Tongue (tissue), 2 donors: ENCODE results near the gene DHRS7B. TPM values are rescaled to one million over a fixed set of nuclear protein-coding genes. Genes with fewer than 3 reads are reported as not detected.
A peak's percentile ranks its signal among the peaks of the same experiment; 100 is the strongest.
"Not testable (repeated sequence)": the region's sequence is repeated elsewhere in the genome, so short reads cannot be mapped to it uniquely, and the experiment has no call there.

Experiments used
- DNase-seq: peaks from one replicate; pipeline ENCODE4 v3.0.0-alpha.2; 2015
- total RNA-seq: library from RNA; depleted of rRNA; stranded (reverse); fragments of >200 nt; gene quantifications from one replicate; pipeline ENCODE4 v1.2.3, GENCODE V29; 2014

The DHRS7B gene
- total RNA-seq, 1 donor from 2014 or later: 28.0 TPM

DNA sequence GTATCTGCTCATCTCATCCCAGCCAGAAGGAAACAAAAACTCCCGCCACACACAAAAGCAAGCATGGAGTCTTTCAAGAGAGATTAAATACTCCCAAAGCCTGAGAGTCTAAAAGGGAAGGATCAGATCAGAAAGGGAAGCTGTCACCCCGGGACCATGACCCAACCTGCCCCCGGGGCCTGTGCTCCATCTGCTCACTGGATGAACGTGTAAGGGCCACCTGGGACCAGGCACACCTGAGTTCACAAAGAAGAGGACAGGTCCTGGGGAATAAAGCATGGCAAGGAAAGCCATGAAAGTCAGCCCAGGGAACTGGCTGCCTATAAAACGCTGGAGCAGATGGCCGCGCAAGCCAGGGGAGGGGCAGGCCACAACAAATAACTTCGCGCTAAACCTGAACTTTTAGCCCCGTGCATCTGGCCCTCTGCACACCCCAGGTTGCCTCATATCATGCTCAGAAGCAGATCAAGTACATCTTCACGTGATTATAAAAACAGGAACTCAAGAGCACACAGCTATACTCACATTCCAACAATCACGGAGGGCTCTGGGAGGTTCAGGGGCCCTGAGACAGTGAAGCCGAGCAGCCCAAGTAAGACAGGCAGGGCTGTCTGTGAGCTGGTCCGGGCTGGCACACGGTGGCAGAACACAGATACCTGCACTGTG, 83.8 kb downstream of the DHRS7B start:
- DNase-seq: no peak

DNA sequence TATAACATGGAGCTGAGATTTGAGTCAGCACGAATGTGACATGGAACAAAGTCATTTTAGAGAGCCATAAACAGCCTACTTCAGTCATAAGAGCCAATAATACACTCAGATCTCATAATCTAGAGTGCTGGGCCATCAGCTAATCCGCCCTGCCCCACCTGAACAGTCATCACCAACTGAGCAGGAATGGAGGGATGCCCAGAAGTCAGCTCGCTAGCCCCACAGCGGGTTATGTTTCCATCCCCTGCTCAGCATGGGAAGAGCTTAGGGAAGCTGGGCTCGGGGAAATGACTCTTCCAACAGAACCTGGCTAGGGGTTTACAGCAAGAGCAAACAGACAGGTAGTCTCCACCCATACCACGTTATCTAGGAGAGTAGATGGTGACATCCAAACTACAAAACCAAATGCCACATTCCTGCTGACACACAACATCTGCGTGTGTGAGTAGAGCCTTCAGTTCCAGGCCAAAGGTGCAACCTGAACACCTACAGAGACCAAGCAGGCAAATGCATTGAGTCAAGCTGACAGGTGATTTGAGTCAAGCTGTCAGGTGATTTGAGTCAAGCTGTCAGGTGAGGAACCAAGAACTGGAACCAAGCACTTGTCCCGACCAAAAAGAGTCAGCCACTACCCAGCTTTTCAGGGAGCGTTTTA, 85.2 kb downstream of the DHRS7B start:
- no peak for DNase-seq

DNA sequence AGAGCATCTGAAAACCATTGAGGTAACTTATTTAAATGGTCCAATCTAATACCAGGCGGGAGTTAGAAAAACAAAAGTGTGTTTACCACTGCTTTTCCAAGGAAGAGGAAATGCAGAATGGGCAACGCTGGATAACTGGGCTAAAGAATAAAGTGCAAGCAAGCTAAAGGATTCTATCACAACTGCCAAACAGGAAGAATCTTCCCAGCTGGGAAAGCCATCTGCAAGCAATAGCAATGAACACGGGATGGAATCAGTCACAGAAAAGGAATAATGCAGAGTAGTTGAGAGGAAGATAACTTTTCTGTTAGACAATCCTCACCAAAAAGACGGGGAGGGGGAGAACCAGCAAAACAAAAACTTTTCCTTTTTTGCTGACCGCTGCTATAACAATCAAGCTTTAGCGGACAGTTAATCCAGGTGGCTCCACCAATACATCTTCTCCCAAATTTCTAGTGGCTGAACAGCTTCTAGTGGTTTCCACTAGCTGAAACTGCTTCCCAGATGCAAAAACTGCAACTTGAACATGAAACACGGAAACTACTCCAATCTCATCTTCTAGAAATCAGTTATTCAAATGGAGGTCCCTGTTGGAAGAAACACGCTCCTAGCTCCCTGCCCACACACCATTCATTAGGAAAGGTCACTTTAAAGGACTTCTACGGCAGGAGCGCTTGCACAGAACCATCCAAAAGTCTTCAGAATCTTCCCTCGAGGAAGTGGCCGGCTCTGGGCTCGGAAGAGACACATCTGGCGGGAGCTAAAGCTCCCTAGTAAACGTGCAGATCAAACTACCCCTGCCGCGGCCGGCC, 86.3 kb downstream of the DHRS7B start:
- no peak for DNase-seq

DNA sequence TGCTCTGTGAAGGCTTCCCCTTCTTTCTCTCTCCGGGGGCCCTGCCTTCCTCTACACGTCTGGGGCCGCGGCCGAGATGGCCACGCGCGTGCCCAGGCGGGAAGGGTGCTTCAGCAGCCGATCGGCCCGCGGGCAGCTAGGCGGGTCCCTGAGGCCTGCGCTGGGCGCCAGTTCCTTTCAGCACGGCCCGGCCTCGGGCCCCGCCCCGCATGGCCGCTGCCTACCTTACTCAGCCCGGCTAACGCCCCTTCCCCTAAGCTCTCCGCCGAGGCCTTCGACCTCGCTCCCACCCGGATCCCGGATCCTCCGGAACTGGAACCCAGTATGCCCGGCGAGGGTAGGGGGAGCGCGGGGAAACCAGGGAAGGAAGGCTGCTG, 86.9 kb downstream of the DHRS7B start:
- DNase-seq: no peak

DNA sequence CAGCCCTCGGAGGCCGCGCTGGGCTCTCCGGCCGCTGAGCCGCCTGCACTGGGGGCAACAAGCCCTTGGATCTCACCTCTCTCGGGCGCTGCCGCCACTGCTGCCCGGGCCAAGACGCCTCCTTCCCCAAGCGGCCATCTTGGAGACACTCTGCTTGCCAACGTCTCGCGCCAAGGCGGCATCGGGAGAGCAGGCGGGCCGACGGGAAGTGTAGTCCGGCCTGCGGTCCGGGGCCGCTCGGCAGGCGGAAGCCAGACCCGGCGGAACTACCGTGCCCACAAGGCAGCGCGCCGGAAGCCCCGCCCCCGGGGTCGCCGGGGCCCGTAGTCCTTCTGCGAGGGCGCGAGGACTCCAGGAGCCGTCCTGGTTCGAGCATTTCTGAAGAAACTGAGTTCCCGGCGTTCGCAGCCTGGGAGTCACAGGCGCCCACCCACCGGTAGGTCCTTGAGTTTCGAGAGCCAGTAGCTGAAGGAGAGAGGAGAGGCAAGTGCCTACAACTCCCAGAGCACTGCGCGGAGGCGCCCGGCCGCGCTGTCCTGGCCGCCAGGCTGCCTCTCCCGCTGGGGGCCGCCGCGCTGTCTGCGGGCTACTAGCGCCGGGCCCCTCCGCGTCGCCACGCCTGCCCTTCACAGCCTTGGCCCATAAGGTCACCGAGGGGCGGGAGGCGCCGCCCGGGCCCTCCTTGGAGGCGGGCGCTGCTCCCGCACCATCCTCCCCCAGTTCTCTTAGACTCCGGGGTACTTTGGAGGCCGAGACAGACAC, 87.4 kb downstream of the DHRS7B start, which contains the start of gene TMEM11:
TMEM11 (minus strand) TSS at position 147 of the 762 bp plus-strand sequence; CDS start at position 138, 9 bp downstream.
- DNase-seq: peak; percentile 98

DNA sequence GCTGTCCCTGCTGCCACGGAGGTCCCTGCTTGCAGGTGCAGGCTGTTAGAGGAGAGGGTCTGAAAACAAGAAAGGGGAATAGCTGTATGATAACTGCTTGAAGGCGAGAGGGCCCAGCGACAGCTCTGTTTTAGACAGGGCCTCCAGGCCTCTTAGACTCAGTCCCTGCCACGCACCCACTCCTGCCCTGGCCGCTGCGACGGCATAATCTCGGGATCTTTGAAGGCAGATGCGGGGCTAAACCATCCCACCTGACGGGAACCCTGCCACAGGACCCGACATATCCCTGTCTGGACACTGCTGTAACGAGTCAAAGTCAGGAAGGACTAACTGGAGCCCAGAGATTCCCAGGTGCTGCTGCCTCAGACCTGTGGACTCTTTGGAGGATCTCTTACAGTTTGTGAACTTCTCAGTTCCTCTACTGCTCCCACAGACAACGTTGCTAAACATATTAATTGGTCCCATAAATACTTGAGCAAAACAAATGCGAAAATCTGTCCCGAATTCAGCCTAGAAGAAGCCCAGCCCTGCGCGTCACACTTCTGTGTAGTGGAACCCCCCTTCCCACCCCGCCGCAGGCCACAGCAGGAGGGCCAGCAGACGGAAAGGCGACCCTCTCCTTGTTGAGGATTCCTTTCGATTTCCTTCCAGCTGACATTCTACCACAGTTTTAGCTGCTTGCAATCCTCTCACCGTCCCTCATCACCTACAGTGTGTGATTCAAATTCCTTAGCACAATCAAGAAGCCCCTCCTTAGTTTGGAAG, 88.2 kb downstream of the DHRS7B start:
- DNase-seq: peak; percentile 43

DNA sequence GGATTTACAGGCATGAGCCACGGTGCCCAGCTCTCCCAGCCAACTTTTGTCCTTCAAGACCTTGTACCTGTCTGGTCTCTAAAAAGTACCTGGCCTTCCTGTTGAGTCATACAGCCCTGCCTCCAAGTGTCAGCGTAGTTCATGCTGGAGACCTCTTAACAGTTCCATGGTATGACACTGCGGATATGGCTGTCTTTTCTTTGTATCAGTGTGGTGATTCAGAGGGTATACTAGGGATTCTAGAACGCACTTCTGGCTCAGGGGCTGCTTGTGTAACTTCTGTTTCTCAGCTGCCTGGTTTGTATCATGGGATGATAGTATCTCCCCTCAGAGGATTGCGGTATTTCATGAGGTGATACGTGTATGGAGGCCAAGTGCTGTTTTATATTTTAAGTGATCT, 89.2 kb downstream of the DHRS7B start:
- no peak for DNase-seq

DNA sequence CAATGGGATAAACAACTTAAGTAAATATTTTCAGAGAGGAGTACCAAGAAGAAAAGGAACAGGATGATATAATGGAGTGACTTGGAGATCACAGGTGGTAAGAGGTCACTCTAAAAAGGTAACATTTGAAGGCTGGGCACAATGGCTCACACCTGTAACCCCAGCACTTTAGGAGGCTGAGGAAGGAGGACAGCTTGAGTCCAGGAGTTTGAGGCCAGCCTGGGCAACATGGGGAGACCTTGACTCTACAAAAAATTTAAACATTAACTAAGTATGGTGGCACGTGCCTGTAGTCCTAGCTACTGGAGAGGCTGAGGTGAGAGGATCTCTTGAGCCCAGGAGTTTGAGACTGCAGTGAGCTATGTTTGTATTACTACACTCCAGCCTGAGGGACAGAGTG, 90.6 kb downstream of the DHRS7B start:
- no peak for DNase-seq

DNA sequence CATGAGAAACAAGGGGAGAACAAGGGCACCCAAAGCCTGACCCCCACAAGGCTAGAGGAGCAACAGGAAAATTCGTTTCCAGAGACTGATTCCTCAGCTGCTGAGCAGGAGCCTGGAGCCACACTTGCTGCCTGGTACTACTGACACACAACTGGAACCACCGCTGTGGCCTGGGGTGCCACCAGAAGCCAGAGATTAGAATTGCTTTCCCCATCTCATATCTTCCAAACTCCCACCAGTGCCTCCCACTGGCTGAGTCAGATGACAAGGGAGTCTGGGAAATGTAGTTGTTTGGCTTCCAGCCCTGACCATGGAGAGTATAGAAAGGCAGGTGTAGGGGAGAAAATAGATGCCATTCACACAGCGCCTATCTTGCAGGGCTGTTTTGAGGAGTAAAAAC, 91.3 kb downstream of the DHRS7B start:
- no peak for DNase-seq

DNA sequence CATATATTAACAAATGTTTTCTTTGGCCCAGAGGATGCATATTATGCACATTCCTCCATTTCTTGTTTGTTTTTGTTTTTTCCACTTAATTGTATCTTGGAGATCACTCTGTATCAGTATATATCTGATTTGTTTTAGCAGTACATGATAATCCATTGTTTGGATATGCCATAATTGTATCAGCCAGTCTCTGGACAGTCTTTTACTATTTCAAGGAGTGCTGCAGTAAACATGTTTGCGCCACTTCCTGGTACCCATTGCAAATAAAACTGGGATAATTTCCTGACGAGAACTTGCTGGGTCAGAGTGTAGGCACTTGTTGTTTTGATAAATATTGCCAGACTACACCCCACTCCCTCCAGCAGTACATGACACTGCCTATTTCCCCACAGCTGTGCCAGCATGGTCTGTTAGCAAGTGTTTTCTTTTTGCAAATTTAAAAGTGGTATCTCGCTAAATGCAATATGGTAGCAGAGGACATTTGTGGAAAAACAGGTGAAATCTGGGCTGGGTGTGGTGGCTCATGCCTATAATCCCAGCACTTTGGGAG, 92.1 kb downstream of the DHRS7B start:
- no peak for DNase-seq

DNA sequence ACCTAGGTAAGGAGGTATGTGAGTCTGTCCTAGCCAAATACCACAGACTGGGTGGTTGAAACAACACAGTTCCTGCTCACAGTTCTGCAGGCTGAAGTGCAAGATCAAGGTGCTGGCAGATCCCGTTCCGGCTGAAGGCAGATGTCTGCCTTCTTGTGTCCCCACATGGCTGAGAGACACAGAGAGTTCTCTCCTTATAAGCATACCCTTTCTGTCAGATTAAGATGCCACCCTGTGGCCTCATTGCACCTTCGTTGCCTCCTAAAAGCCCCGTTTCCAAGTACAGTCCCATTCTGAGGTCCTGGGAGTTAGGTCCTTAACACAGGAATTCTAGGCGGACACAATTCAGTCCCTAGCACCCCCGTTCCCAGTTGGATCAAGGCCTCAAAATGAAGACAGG, 96.3 kb downstream of the DHRS7B start:
- no peak for DNase-seq

DNA sequence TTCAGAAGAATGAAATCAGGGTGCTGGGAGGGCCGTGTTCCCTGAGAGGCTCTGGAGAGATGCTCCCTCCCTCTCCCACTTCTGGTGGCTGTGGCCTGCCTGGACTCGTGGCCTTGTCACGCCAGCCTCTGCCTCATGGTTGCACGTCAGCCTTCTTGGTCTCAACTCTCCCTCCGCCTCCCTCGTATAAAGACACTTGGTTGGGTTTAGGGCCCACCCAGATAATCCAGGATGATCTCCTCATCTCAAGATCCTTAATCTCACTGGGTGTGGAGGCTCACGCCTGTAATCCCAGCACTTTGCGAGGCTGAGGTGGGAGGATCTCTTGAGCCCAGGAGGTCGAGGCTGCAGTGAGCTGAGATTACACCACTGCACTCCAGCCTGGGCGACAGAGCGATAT, 100.5 kb downstream of the DHRS7B start:
- not testable (repeated sequence) for DNase-seq

DNA sequence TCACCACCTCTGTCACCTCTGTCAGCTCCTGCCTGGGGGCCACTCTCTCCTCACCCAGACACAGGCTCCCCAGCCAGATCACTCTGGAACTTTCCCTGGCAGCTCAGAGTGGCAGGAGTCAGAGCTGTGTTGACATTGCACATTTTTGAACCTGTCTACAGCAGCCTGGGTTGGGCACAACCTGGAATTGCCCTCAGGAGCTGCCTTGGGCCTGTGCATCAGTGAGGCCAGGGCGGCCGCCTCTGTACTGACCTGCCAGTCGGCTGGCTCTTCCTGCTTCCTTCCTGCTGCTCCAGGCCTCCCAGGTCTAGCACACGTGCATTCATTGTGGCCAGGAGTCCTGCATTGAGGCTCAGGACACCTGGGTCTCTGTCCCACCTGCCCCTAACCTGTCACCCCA, 101.3 kb downstream of the DHRS7B start:
- no peak for DNase-seq

DNA sequence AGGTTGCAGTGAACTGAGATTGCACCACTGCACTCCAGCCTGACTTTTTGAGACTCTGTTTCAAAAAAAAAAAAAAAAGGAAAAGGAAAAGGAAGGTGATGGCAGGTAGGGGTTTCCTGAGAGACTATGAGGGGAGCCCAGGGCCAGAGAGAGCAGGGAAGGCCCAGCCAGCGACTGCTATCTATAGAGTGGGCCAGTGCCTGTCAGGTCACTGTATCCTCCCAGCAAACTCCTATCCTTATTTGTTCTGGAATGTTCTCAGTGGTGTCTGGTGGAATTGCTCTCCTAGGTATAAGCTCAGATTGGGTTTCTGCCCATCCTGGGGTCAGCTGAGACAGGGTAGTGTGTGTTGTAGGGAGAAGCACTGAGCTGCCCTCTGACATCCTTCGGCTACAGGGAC, 102.1 kb downstream of the DHRS7B start:
- DNase-seq: no peak

DNA sequence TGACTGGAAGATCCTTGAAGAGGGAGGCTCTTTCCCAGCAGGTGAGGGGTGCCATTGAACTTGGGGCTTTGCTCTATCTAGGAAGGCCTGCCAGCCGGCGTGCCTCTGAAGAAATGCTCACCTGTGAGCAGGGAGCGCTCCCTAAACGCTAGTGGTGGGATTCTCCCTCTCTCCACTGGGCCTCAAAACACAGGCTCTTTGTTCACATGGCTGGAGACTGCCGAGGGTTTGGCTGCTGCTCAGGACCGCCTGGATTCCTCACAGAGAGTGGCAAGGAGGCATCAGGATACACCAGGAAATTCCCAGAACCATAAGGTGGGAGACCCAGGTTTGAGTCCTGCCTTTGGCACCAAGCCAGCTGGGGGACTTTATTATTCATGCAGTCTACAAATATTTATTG, 104.8 kb downstream of the DHRS7B start:
- DNase-seq: no peak

DNA sequence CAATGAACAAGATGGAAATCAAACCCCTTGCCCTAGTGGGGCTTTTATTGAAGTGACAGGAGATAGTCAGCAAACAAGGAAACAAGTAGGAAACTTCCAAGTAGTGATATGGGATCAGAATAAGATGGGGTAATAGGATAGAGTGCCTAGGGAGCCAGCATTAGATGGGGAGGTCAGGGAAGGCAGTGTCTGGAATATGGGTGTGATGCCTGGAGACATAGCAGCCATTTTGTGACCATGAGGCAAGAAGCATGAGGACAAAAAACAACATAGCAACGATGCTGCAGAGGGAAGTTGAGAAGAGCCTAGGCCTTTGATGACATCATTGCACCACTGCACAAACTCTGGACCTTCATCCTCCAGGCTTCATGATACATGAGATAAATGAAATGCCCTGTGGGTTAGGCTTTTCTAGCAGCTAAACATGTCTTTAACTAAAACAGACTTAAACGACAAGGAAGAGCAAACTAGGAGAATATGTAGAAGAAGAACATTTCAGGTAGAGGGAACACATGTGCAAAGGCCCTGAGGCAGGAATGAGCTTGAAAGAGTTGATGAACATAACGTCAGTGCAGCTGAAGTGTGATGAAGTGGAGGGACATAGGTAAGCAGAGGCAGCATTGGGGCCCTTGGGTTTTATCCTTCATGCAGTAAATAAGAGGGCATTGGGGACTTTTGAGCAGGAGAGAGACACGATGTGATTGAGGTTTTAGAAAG, 105.4 kb downstream of the DHRS7B start:
- no peak for DNase-seq

DNA sequence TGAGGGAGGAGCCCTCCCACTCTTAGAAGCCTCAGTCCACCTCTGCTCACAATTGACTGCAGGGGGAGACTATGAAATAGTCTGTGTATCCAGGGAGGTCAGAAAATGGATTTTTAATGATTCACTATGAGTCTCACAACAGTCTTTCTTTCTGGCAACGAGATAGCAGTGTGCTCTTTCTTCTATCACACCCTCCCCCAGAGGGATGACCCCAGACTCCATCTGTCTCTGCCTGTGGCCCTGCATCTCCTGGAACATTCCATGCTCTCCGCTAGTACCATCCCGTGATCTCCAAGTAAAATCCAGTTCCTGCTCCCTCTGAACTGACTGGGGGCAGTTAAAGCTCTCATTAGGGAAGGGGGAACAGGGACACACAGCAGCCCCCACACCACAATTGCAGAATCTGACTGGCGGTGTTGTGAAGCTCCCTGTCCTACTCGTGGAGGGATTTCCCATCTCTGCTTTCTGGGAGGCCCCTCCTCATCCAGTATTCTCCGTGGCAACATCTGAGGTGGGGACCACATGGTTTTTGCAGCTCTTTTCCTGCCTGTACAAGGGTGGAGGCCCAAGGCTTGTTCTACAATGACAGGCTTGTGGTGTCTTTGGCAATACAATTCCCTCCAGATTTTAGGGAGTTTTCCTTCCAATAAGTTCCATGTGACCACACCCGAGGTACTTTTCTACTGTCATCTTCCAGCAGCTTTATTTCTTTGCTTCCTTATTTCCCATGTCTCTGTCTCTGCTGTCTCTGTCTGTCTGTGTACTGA, 107.0 kb downstream of the DHRS7B start:
- no peak for DNase-seq

DNA sequence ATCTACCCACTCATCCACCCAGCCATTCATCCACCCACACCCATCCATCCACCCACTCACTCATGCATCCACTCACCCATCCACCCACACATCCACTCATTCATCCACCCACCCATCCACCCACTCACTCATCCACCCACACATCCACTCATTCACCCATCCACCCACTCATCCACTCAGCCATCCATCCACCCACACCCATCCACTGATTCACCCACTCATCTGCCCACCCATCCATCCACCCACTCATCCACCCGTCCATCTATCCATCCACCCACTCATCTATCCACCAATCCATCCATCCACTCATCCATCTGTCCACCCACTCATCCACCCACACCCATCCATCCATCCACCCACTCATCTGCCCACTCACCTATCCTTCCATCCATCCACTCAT, 109.2 kb downstream of the DHRS7B start:
- DNase-seq: no peak

DNA sequence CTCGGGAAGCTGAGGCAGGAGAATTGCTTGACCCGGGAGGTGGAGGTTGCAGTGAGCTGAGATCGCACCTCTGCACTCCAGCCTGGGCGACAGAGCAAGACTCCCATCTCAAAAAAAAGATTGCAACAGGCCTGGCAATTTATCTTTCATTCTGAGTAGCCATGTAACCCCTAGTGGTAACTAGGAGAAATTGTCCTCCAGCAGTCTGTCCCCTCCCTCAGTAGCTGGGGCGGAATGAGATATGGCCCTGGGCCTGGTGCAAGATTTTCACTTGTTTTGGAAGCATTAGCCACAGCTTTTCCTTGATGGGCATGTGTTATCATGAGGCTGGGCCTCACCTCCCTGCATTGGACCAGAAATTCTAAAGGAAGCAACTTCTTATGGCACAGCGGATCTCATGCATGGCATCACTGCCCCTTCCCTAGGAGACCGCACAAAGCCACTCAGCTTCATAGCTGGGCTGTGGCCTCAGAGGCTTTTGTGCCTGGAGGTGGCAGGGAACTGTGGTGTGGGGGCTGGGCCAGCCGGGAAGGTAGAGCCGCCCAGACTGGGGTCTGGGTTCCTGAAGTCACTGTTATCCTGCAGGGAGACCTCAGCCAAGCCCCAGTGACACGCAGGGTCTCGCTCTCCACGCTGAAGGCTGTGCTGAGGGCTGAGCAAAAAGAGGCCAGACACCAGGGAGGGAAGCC, 113.1 kb downstream of the DHRS7B start:
- DNase-seq: no peak
